Stomach smooth muscle (tissue), 2 donors: ENCODE measurements around the gene PTN.
"Not testable (repeated sequence)": the region's sequence is repeated elsewhere in the genome, so short reads cannot be mapped to it uniquely, and the experiment has no call there.

ENCODE experiments used
- H3K27ac ChIP-seq: one replicate; pipeline ENCODE4 v1.7.0; 2013; ENCODE audit warnings: mild to moderate bottlenecking, low read length, inconsistent platforms
- H3K27me3 ChIP-seq, 2 donors: one replicate each; pipeline ENCODE4 v1.7.0; 2013; ENCODE audit warnings: low read length in 2 of 2; ENCODE audit not compliant: insufficient read depth in 2 of 2, control insufficient read depth in 1 of 2
- H3K36me3 ChIP-seq, 2 donors: one replicate each; pipeline ENCODE4 v1.7.0; 2013; ENCODE audit warnings: low read length in 2 of 2; ENCODE audit not compliant: control insufficient read depth in 2 of 2, insufficient read depth in 2 of 2
- H3K4me1 ChIP-seq: one replicate; pipeline ENCODE4 v1.7.0; 2013; ENCODE audit warnings: low read length; ENCODE audit not compliant: control insufficient read depth, insufficient read depth
- H3K4me3 ChIP-seq, 2 donors: one replicate each; pipeline ENCODE4 v1.7.0; 2013; ENCODE audit warnings: low read length in 2 of 2
- H3K9ac ChIP-seq, 2 donors: one replicate each; pipeline ENCODE4 v1.7.0; 2013; ENCODE audit warnings: low read length in 2 of 2, mild to moderate bottlenecking in 1 of 2
- H3K9me3 ChIP-seq, 2 donors: one replicate each; pipeline ENCODE4 v1.7.0; 2013; ENCODE audit warnings: low read length in 2 of 2; ENCODE audit not compliant: control insufficient read depth in 2 of 2
- donor health status: healthy.
- donor health status: Pancreatic carcinoma.

PTN gene

GRCh38 chr7:137231167-137231566 lies 112.4 kb downstream of the PTN start:
- H3K27ac ChIP-seq: no peak overlapping the region
- H3K27me3 ChIP-seq: no peaks in the 10 kb centered on the region
- no peaks in the 10 kb centered on the region for H3K36me3 ChIP-seq
- no peak overlapping the region for H3K9ac ChIP-seq
- H3K4me1 ChIP-seq: no peaks in the 10 kb centered on the region
- H3K9me3 ChIP-seq: no peaks in the 10 kb centered on the region
- no peak overlapping the region for H3K4me3 ChIP-seq

GRCh38 chr7:137221467-137221866 lies 122.1 kb downstream of the PTN start:
- H3K27ac ChIP-seq: no peak overlapping the region
- H3K4me1 ChIP-seq: no peaks in the 10 kb centered on the region
- no peak overlapping the region for H3K9ac ChIP-seq
- H3K36me3 ChIP-seq: no peaks in the 10 kb centered on the region
- no peaks in the 10 kb centered on the region for H3K9me3 ChIP-seq
- H3K27me3 ChIP-seq: no peaks in the 10 kb centered on the region
- no peak overlapping the region for H3K4me3 ChIP-seq

GRCh38 chr7:137213744-137214143 lies 129.8 kb downstream of the PTN start:
- no peaks in the 10 kb centered on the region for H3K9me3 ChIP-seq

GRCh38 chr7:137209151-137209817 lies 134.2 kb downstream of the PTN start:
- Histone ChIP-seq H3K27me3 (no peaks in the 10 kb centered on the region), H3K4me3 (no peak overlapping the region), H3K9me3 (no peaks in the 10 kb centered on the region), H3K9ac (no peak overlapping the region), H3K4me1 (no peaks in the 10 kb centered on the region), H3K27ac (no peak overlapping the region), H3K36me3 (no peaks in the 10 kb centered on the region)

More at GRCh38 chr7:137213744-137214143, 129.8 kb downstream of the PTN start:
- no peaks in the 10 kb centered on the region for H3K36me3 ChIP-seq
- H3K4me3 ChIP-seq: no peak overlapping the region
- no peak overlapping the region for H3K9ac ChIP-seq
- no peaks in the 10 kb centered on the region for H3K27me3 ChIP-seq
- H3K27ac ChIP-seq: no peak overlapping the region
- no peaks in the 10 kb centered on the region for H3K4me1 ChIP-seq

GRCh38 chr7:137206770-137207169 lies 136.8 kb downstream of the PTN start:
- Histone ChIP-seq H3K9ac (no peak overlapping the region), H3K36me3 (no peaks in the 10 kb centered on the region), H3K4me3 (no peak overlapping the region), H3K9me3 (no peaks in the 10 kb centered on the region), H3K4me1 (no peaks in the 10 kb centered on the region), H3K27me3 (no peaks in the 10 kb centered on the region), H3K27ac (no peak overlapping the region)

GRCh38 chr7:137204246-137204645 lies 139.3 kb downstream of the PTN start:
- H3K27ac ChIP-seq: no peak overlapping the region
- no peaks in the 10 kb centered on the region for H3K27me3 ChIP-seq
- no peak overlapping the region for H3K9ac ChIP-seq
- no peaks in the 10 kb centered on the region for H3K9me3 ChIP-seq
- H3K36me3 ChIP-seq: no peaks in the 10 kb centered on the region
- H3K4me1 ChIP-seq: no peaks in the 10 kb centered on the region
- no peak overlapping the region for H3K4me3 ChIP-seq

GRCh38 chr7:137203351-137203750 lies 140.2 kb downstream of the PTN start:
- H3K27me3 ChIP-seq: no peaks in the 10 kb centered on the region
- H3K4me1 ChIP-seq: no peaks in the 10 kb centered on the region
- H3K9me3 ChIP-seq: no peaks in the 10 kb centered on the region
- H3K4me3 ChIP-seq: no peak overlapping the region
- no peak overlapping the region for H3K9ac ChIP-seq
- H3K36me3 ChIP-seq: no peaks in the 10 kb centered on the region
- H3K27ac ChIP-seq: no peak overlapping the region

GRCh38 chr7:137196648-137197047 lies 146.9 kb downstream of the PTN start:
- no peaks in the 10 kb centered on the region for H3K4me1 ChIP-seq
- H3K4me3 ChIP-seq: no peak overlapping the region
- H3K9ac ChIP-seq: no peak overlapping the region
- H3K27me3 ChIP-seq: no peaks in the 10 kb centered on the region
- H3K9me3 ChIP-seq: no peaks in the 10 kb centered on the region
- H3K36me3 ChIP-seq: no peaks in the 10 kb centered on the region
- H3K27ac ChIP-seq: no peak overlapping the region

GRCh38 chr7:137195996-137196395 lies 147.5 kb downstream of the PTN start:
- no peak overlapping the region for H3K9ac ChIP-seq
- H3K4me1 ChIP-seq: no peaks in the 10 kb centered on the region
- H3K27ac ChIP-seq: no peak overlapping the region
- no peaks in the 10 kb centered on the region for H3K27me3 ChIP-seq
- no peaks in the 10 kb centered on the region for H3K36me3 ChIP-seq
- no peak overlapping the region for H3K4me3 ChIP-seq
- H3K9me3 ChIP-seq: no peaks in the 10 kb centered on the region

- not testable (repeated sequence) for H3K4me1 ChIP-seq, H3K27ac ChIP-seq, H3K9me3 ChIP-seq, H3K27me3 ChIP-seq, H3K4me3 ChIP-seq, H3K9ac ChIP-seq, H3K36me3 ChIP-seq
These were observed 161.9 kb downstream of the PTN start for GRCh38 chr7:137181619-137182018.
